D721Med (cell line): Measurements from ENCODE around the gene EGFL7.

Experiments used
- DNase-seq: peaks from one replicate; pipeline ENCODE4 v3.0.0; 2011; ENCODE audit warnings: low spot score; ENCODE audit not compliant: insufficient read length
- FAIRE-seq: peaks from 2 replicates; lab custom pipeline; 2011; peaks lifted over from hg19 to GRCh38; lab: Jason Lieb, UNC
- CTCF ChIP-seq: IDR thresholded peaks from 2 replicates; pipeline ENCODE4 v1.5.1; 2012; ENCODE audit warnings: mild to moderate bottlenecking, control low read depth; ENCODE audit not compliant: insufficient read depth; ENCODE audit errors: missing control alignments

EGFL7 gene

GRCh38 chr9:136621019-136621733 is 41.5 kb upstream of the EGFL7 start:
- TF ChIP-seq CTCF: no peak
- no peak for DNase-seq
- FAIRE-seq: no peak

- TF ChIP-seq CTCF: no peak
- DNase-seq: no peak
- FAIRE-seq: no peak
Measured at GRCh38 chr9:136621734-136622093, 41.0 kb upstream of the EGFL7 start.

GRCh38 chr9:136622538-136622948 is 40.2 kb upstream of the EGFL7 start:
- DNase-seq (no peak), FAIRE-seq (no peak)
- TF ChIP-seq CTCF: no peak

- DNase-seq (no peak), FAIRE-seq (no peak)
- TF ChIP-seq CTCF: no peak
Measured at GRCh38 chr9:136623016-136623841, 39.5 kb upstream of the EGFL7 start.

GRCh38 chr9:136623842-136624183 is 38.9 kb upstream of the EGFL7 start:
- no peak for TF ChIP-seq CTCF
- FAIRE-seq (no peak), DNase-seq (no peak)

- DNase-seq (no peak), FAIRE-seq (no peak)
- TF ChIP-seq CTCF: no peak
Measured at GRCh38 chr9:136624184-136624951, 38.3 kb upstream of the EGFL7 start.
